Activated CD4-positive, CD25-positive, alpha-beta regulatory T cell treated with anti-CD3 and anti-CD28 coated beads, Interleukin-2, amount 50 U/mL, for 72 hours (primary cell): ENCODE measurements around the gene LPO.

Experiments used
- DNase-seq: peaks from one replicate; pipeline ENCODE4 v3.0.0; 2021

LPO gene

DNA sequence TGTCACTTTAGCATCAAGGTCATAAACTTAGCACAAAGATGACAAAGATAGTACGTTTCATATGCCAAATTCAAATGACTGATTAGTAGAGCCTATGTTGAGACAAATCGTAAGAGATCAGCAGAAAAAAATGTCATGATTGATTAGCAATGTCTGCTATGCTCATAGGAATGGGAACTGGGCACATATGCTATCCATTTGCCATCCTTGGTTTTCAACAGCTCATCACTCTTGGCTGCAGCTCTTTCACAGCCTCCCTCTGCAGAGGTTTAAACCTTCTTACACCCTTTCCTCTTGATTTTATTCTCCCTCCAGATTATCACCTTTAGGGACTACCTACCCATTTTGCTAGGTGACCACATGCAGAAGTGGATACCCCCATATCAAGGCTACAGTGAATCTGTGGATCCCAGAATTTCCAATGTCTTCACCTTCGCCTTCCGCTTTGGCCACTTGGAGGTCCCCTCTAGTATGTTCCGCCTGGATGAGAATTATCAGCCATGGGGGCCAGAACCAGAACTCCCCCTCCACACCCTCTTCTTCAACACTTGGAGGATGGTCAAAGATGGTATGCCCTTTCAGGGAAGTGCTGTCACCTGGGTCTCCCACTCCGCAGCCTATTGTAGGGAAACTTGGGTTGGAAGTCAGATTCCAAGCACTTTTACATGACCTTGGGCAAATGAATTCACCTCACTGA lies 26.2 kb downstream of the LPO start:
- DNase-seq, result no peak

DNA sequence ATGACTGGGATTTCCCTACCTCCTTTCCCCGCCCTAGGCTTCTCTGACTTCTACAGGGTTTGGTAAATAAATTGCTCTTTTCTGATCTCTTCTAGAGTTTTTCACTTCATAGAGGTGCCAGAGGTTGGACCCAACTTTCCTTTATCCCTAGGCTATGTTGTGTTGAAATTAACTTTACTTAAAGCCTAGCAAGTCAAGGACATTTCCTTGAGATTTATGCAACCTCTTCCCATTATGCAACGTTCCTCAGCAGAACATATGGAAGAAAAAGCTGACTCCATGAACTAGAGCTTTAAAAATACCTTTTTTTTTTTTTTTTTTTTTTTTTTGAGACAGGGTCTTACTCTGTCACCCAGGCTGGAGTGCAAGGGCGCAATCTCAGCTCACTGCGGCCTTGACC lies 26.9 kb downstream of the LPO start:
- no peak for DNase-seq

DNA sequence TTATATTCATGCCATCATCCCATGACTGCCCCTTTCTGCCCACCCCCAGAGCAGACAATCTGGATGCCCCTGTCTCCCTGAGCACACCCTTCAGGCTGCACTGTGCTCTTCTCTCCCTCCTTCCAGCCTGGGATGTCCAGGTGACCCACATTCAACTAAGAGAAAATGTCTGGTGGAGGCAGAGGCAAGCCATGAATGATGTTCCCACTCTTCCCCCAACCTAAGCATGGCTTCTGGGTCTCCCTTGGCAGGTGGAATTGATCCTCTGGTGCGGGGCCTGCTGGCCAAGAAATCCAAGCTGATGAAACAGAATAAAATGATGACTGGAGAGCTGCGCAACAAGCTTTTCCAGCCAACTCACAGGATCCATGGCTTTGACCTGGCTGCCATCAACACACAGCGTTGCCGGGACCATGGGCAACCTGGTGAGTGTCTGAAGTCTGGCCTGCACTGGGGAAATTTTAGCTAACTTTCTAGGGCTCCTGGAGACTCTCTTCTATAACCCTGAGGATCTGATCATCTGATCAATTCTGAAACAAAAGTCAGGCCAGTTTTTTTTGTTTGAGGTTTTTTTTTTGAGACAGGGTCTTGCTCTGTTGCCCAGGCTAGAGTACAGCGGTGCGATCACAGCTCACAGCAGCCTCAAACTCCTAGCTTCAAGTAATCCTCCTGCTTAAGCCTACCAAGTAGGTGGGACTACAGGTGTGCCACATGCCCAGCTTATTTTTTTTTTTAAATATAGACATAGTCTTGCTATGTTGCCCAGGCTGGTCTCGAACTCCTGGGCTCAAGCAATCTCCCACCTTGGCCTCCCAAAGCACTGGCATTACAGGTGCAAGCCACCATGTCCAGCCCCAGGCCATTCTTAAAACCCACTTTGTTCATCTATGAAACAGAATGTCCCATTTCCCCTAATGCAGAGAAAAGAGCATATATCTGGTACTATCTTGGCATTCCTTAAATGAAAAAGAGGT lies 27.8 kb downstream of the LPO start:
- DNase-seq, result no peak

DNA sequence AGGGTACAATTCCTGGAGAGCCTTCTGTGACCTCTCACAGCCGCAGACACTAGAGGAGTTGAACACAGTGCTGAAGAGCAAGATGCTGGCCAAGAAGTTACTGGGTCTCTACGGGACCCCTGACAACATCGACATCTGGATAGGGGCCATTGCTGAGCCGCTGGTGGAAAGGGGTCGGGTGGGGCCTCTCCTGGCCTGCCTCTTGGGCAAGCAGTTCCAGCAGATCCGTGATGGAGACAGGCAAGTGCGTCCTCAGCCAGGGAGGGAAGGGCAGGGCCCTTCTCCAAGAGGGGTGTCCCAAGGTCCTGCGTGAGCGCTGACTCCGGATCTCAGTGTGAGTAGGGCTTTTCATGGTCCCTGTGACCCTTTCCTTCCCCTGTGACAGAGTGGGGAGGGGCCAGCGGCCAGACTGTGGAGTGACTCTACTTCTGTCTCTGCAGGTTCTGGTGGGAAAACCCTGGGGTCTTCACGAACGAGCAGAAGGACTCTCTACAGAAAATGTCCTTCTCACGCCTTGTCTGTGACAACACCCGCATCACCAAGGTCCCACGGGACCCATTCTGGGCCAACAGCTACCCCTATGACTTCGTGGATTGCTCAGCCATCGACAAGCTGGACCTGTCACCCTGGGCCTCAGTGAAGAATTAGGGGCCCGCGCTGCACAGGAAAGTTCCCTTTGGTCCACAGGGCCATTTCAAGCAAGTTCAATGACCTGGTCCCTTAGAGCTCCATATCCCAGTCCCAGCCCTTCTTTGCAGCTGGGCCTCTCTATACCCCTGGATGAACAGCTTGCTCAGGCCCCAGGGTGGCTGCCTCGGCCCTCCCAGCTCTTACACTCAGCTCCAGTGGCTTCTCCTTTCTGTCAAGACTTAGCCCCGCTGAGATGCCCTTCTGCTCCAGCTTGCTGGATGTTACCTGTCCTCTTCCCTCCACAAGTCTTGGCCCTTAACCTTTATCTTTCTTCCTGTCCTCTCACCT lies 29.3 kb downstream of the LPO start:
- no peak for DNase-seq

DNA sequence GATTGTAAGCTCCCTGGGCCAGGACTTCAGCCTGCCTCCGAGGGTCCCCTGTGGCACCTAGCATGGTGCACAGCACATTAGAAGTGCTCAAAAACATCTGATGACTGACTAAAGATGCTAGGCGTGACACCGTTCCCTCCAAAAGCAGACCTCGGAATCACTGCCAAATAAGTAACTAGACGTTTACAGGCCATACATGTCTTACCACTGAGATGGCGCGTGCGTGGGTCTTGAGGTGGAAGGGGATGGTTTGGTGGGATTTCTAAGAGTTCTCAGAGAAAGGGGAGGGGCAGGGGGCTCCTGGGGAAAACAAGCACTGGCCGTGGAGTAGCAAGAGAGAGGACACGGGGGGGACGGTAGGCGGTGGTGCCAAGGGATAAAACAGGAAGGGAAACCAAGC lies 29.9 kb downstream of the LPO start:
- DNase-seq, result no peak

DNA sequence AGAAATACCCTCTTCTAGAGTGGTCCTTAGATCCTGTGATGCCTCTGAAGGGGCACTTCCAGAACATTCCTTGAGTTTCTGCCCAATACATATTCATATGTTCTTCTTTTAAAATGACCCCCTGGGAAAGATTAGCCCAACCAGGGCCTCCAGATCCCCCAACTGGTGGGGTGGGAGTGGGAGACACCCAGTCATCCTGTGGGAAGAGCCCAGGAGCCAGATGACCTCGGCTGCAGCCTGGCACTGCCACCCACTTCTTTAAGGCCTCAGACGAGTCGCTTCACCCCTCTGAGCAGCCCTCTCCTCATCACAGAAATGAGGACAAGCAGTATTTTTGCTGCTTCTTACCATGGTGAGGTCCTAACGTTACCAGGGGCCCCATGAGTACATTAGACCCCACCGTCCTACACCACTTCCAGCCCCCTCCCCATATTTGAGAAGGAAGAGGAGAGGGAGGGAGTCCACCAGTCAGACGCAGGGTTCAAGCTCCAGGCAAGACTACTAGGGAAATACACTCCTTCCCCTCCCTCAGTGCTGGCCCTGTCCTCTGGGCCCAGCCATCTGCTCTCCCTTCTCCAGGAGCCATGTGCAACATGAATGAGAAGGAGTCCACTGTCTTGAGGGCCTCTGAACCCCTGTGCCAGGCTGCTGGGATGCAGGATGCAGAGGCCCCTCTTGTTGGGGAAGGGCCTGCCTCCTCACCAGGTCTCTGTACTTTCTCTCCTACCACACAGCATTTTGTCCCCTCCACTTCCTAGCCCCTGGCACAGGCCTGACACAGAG lies 30.6 kb downstream of the LPO start:
- no peak for DNase-seq

DNA sequence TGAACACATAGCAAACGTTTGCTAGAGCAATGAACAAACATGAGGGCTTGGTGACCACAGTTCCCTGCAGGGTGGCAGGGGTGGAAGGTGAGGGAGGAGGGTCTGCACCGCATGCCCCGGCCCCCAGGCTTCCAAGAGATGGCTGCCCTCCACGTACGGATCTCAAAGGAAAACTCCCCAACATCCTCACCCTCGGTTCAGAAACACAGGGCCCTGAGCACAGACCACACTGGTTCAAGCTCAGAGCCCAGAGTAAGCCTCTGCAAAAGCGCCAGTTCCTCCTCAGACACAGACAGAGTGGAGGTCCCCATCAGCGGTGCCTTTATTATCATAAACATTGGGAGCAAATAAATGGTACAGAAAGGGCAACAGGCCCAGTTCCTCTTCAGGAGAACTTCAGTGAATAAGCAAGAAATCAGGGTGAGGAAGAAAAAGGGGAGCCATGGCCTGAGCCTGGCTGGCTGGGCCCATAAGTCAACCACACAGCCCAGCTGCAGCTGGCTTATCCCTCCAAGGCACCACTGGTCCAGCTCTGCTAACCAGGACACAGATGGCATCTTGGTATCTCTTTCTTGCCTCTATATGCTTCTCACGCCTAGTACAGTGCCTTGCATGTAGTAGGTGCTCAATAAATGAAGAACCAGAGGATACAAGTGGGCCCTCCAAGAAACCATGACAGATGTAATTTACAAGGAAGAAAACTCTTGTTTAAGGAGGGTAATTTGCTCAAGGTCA lies 31.3 kb downstream of the LPO start:
- no peak for DNase-seq

DNA sequence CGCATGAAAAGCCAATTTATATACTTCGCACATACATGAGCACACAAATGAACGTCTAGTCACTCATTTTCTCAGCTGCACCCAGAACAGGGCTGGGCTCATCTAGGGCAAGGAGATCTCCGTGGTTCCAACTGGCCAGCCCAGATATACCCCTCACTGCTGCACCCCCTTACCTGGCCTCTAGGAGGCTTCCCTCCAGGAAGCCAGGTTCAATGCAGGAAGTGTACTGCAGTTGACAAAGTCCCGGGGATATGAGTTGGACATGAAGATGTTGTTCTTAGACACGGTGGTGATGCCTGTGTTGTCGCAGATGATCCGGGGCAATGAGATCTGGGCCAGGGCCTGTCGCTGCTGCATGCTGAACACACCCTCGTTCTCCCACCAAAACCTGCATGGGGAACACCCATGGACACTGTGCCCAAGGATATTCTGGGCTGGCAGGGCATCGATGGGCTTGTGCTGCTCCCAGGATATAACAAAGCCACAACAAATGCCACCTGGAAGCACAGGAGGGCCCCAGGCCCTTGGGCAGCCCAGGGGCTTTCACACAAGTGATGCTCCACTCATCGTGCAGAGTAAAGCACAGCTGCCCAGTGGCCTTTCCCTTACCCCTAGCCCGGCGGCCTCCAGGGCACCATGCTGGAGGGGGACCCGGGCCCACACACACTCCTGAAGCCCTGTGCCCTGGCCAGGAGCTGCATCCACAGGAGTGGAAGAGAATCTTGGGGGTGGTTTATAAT lies 32.3 kb downstream of the LPO start:
- no peak for DNase-seq

DNA sequence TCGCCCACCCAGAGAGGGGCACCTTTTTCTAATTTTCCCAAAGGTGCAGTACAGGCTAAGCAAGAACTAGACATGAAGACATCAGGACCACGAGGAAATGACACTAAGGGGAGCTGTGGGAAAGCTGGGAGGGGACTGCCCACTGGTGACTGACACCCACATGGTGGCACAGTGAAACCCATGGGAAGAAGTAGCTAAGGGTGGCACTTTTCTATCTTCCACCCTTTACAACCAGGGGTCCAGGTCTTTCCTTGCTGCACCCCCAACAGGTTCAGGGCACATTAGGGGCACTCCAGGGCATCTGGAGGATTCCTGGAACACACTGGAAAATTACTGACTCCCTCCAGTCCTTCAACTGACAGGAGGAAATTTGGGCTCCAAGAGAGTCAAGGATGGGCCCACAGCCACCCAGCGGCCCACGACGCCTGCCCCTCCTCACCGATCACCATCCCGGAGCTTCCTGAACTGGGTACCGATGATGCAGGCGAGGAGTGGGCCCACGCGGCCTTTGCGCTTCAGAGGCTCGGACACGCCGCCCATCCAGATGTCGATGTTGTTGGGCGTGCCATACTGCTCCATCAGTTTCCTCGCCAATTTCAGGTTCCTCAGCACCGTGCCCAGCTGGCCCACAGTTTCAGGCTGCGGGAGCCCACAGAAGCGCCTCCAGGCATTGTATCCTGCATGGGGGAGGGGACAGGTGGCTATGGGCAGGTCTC lies 33.0 kb downstream of the LPO start:
- DNase-seq, result no peak

DNA sequence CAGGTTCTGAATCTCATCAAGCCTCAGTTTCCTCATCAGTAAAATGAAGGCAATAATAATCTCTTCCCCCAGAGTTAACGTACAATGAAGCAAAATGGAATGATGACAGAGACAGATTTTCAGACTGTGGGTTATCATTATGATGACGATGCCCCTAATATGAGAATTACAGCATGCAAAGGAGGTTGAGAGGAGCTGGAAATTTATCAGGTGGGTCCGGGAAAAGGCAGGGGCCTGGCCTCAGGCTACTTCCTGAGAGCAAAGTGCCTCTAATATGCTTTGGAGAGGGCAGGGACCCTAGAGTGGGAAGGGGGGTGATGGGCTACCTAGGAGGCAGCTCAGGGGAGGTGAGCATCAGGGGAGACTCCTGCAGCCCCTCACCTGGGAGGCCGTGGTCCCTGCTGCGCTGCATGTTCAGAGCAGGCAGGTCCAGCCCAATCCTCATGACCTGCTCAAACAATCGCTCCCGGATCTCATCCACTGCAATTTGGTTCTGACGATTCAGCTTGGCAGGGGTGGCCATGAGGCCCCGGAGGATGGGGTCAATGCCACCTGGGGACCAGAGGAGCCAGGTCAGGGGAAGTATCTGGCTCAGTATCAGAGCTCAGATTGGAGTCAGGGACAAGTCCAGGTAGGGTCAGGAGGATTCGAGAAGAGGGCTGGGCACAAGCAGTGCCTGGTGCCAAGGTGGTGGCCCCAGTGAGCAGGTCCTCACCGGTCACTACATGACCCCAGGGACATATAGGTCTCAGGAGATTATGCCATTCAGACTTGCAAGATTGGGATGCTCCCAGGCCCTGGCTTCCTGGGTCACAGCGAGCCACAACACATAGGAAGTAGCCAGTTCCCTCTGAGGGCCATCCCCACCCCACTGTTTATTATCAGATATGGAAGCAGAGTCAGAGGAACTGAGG lies 34.2 kb downstream of the LPO start:
- no peak for DNase-seq

DNA sequence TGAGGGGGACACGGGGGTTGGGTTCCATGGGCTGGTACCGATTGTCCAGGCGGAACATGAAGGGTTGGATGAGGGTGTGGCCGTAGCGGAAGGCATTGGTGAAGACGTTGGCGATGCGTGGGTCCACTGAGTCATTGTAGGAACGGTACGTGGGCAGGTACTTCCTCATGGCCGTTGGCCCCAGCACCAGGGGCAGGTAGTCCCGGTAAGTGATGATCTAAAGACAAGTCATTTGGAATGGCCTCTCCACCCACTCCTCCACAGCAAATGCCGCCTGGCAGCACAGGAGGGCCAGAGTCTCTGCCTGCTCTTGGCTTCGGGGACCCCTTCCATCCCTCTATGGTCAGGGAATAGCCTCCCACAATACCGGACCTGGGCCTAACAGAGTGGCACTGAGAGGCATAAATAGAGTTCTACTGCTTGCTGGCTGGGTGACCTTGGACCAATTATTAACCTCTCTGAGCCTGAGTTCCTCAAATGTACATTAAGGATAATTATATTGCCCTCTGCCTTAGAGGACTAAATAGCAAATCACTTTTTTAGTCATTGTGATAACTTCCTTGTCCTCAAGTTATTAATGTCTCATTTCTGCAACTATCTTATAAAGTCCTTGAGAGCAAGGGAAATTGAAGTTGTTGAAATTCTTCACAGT lies 35.2 kb downstream of the LPO start:
- DNase-seq, result no peak

DNA sequence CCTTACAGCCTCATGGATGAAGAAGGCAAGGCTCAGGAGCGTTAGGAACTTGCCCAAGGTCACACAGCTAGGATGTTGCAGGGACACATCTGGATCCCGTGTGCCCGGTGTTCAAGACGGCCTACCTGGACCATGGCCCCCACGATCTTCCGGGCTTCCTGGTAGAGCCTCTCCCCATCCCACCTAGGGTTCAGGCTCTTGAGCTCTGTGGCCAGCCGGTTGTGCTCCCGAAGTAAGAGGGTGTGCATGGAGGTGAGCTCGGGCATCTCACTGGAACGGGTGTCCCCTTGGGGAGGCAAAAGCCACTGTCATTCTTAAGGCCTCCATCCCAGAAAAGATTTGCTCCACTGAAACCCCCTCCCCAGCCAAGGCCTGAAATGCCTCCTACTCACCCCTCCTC lies 37.0 kb downstream of the LPO start:
- no peak for DNase-seq

DNA sequence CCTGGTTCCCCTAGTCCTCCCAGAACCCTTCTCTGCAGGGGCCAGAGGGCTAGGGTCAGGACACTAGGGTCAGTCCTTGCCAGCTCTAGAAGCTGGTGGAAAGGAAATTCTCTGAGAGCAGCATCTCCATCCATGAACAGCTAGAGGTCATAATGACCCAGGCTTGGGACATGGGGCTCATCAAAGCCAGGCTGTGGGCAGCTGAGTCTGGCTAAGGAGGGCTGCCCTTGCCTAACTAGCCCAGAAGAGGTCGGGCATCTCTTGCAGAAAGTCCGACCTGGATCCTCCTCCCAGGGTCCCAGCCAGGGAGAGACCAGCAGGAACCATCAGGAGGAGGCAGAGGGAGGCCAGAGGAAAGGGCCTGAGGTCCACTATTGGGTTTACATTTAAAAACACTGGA lies 38.0 kb downstream of the LPO start:
- DNase-seq, result no peak

DNA sequence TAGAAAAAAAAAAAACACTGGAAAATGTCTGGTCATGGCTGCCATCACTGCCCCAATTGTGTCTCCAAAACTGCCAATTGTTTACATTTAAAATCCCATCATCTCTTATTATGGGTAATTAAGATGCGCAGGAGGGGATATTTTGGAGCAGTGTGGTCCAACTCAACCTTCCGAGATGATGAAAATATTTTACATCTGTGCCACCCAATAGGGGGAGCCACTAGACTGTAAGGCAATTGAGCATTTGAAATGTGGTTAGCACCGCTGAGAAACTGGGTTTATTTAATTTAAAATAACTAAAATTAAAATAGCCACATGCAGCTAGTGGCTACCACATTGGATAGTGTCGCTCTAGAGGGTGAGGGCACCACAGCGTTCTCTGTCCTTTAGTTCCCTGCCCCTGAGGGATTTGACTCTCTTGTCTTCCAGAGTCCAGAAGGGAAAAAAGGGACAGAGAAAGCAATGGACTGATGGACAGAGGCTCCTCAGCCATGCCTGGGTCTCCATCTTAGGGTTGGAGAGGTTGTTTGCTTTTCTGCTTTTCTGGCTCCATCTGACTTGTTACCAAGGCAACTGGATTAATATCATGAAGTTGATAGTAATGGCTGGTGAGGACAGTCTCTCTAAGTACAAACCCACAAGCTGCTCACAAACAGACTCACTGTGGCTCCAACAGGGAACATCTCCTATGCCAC lies 38.9 kb downstream of the LPO start:
- DNase-seq, result no peak

DNA sequence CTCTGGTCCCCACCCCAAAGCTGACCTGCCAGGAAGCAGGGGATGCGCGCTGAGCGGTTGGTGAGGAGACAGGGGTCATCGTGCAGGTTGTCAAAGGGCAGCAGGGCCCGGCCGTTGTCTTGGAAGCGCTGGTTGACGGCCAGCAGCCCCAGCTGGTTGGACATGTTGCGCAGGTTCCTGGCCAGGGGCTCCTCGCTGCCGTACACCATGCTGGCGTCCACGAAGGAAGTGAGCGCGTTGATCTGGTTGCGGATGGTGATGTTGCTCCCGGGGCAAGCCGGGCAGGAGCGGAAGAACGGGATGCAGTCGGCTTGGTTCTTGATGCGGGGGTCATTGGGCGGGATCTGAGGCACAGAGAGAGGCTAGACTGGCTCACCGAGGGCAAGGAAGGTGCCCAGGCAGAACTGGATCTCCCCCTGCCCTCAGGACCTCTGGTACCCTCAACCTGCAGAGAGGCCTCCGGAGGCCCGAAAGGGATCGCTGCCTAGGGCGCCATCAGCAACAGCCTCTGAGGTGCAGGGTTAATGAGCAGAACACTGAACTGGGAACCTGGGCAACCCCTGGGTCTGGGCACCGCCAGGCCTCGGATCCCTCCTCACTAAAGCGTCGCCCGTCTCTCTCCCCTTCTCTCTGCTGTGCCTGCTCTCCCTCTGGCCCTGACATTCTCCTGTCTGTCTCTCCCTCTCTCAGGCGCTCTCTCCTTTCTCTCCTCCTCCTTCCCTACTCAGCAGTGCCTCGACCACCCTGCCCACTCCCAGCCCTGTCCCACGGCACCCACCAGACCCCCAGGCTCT lies 39.6 kb downstream of the LPO start:
- DNase-seq, result no peak

DNA sequence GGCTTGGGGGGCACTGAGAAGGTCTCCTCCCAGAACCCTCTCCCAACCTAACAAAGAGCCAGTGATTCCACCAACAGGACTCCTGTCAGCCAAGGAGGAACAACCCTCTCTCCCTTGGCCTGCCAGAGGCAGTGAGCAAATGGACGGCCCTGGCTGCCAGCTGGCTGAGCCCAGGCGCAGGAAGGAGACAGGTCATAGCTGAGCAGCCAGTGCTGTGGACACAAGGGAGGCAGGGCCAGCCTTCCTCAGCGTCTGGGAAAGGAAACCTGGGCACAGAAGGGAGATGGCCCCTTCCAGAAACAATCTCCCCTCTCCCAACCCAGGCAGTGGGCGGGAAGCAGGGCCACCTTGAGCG lies 40.3 kb downstream of the LPO start:
- no peak for DNase-seq
